HAP-1 (cell line): ENCODE data around the gene FZR1.

Experiments
- DNase-seq, 2 experiments: peaks; one replicate each; pipeline ENCODE4 v3.0.0-alpha.2; 2016 to 2020; ENCODE audit warnings: low spot score in 2 of 2
- H3K27me3 ChIP-seq: fragments of 250-450 bp; sonication (Bioruptor Pico); 2 replicates; pipeline ENCODE4 v1.5.1; 2020; ENCODE audit warnings: low read depth, mild to moderate bottlenecking, moderate library complexity
- H3K36me3 ChIP-seq: fragments of 250-450 bp; sonication (Bioruptor Pico); replicated peaks from 2 replicates; pipeline ENCODE4 v1.5.1; 2020; ENCODE audit warnings: mild to moderate bottlenecking
- H3K4me1 ChIP-seq: fragments of 250-450 bp; sonication (Bioruptor Pico); 2 replicates; pipeline ENCODE4 v1.5.1; 2020; ENCODE audit warnings: mild to moderate bottlenecking
- H3K4me3 ChIP-seq: fragments of 250-450 bp; sonication (Bioruptor Pico); 2 replicates; pipeline ENCODE4 v1.5.1; 2020; ENCODE audit warnings: mild to moderate bottlenecking, moderate library complexity
- H3K9me3 ChIP-seq: fragments of 250-450 bp; sonication (Bioruptor Pico); 2 replicates; pipeline ENCODE4 v1.5.1; 2020; ENCODE audit warnings: mild to moderate bottlenecking, moderate library complexity
- in situ Hi-C: fragments of 300-500 bp; cut with MboI; formaldehyde crosslinking; loops from 3 replicates; pipeline ENCODE4 v1.14.3; 2020; ENCODE audit warnings: low sequenced_read_pairs, inconsistent platforms, mixed read lengths

The FZR1 gene

GRCh38 chr19:3538258-3538929 is 32.3 kb downstream of the FZR1 start:
- DNase-seq = no peak
- H3K4me3 ChIP-seq = no peak overlapping the region
- no peaks in the 10 kb centered on the region for H3K27me3 ChIP-seq
- in situ Hi-C loops = no loop called here
- no peaks in the 10 kb centered on the region for H3K4me1 ChIP-seq
- H3K36me3 ChIP-seq = peaks cover 38% of the 10 kb centered on the region
- H3K9me3 ChIP-seq = no peaks in the 10 kb centered on the region

- Histone ChIP-seq H3K4me1 (no peaks in the 10 kb centered on the region), H3K9me3 (no peaks in the 10 kb centered on the region), H3K27me3 (no peaks in the 10 kb centered on the region), H3K4me3 (no peak within 1 kb of the TSS), H3K36me3 (peaks cover 32% of the 10 kb centered on the region)
- no peak for DNase-seq
- in situ Hi-C loops = no loop called here
Observed at GRCh38 chr19:3538965-3539755, 33.0 kb downstream of the FZR1 start, which contains the start of gene TEKTIP1. TSS of gene TEKTIP1 (plus strand) at chr19:3539174. CDS start at chr19:3539178, 4 bp downstream.

- no peaks in the 10 kb centered on the region for H3K4me1 ChIP-seq
- H3K27me3 ChIP-seq = no peaks in the 10 kb centered on the region
- H3K36me3 ChIP-seq = peaks cover 27% of the 10 kb centered on the region
- no peaks in the 10 kb centered on the region for H3K9me3 ChIP-seq
- H3K4me3 ChIP-seq = no peak overlapping the region
- in situ Hi-C loops = no loop called here
- no peak for DNase-seq
Observed at GRCh38 chr19:3539756-3540118, 33.6 kb downstream of the FZR1 start.

- Histone ChIP-seq H3K9me3 (no peaks in the 10 kb centered on the region), H3K4me1 (no peaks in the 10 kb centered on the region)
- in situ Hi-C loops = no loop called here
Observed at GRCh38 chr19:3543150-3544057, 37.3 kb downstream of the FZR1 start.

GRCh38 chr19:3544058-3544376 is 37.9 kb downstream of the FZR1 start:
- H3K4me1 ChIP-seq = no peaks in the 10 kb centered on the region
- in situ Hi-C loops = no loop called here

More at GRCh38 chr19:3543150-3544057, 37.3 kb downstream of the FZR1 start:
- Histone ChIP-seq H3K36me3 (peaks cover 21% of the 10 kb centered on the region), H3K4me3 (no peak overlapping the region), H3K27me3 (no peaks in the 10 kb centered on the region)
- DNase-seq = no peak

GRCh38 chr19:3544742-3545668 is 38.9 kb downstream of the FZR1 start:
- DNase-seq = peak; percentile 20 to 90
- Histone ChIP-seq H3K27me3 (no peaks in the 10 kb centered on the region), H3K36me3 (peaks cover 22% of the 10 kb centered on the region), H3K9me3 (no peaks in the 10 kb centered on the region), H3K4me3 (no peak overlapping the region), H3K4me1 (no peaks in the 10 kb centered on the region)
- in situ Hi-C loops = no loop called here

More at GRCh38 chr19:3544058-3544376, 37.9 kb downstream of the FZR1 start:
- Histone ChIP-seq H3K9me3 (no peaks in the 10 kb centered on the region), H3K27me3 (no peaks in the 10 kb centered on the region), H3K36me3 (peaks cover 25% of the 10 kb centered on the region), H3K4me3 (no peak overlapping the region)
- no peak for DNase-seq

GRCh38 chr19:3545669-3546034 is 39.5 kb downstream of the FZR1 start:
- H3K4me1 ChIP-seq = no peaks in the 10 kb centered on the region
- no peaks in the 10 kb centered on the region for H3K27me3 ChIP-seq
- peaks cover 24% of the 10 kb centered on the region for H3K36me3 ChIP-seq
- H3K9me3 ChIP-seq = no peaks in the 10 kb centered on the region
- in situ Hi-C loops = no loop called here
- H3K4me3 ChIP-seq = no peak overlapping the region
- no peak for DNase-seq

GRCh38 chr19:3546119-3546518 is 40.0 kb downstream of the FZR1 start:
- Histone ChIP-seq H3K36me3 (peaks cover 26% of the 10 kb centered on the region), H3K4me1 (no peaks in the 10 kb centered on the region), H3K9me3 (no peaks in the 10 kb centered on the region), H3K27me3 (no peaks in the 10 kb centered on the region), H3K4me3 (no peak overlapping the region)
- DNase-seq = no peak
- in situ Hi-C loops = no loop called here

- Histone ChIP-seq H3K36me3 (peaks cover 26% of the 10 kb centered on the region), H3K9me3 (no peaks in the 10 kb centered on the region), H3K4me3 (no peak overlapping the region), H3K27me3 (no peaks in the 10 kb centered on the region), H3K4me1 (no peaks in the 10 kb centered on the region)
- peak in 1 of 2 experiments; percentile 47 for DNase-seq
- in situ Hi-C loops = no loop called here
Observed at GRCh38 chr19:3547301-3547731, 41.2 kb downstream of the FZR1 start.

- Histone ChIP-seq H3K9me3 (no peaks in the 10 kb centered on the region), H3K4me1 (no peaks in the 10 kb centered on the region), H3K4me3 (no peak overlapping the region), H3K27me3 (no peaks in the 10 kb centered on the region), H3K36me3 (peaks cover 23% of the 10 kb centered on the region)
- DNase-seq = no peak
- in situ Hi-C loops = no loop called here
Observed at GRCh38 chr19:3547767-3548282, 41.7 kb downstream of the FZR1 start.

- Histone ChIP-seq H3K9me3 (no peaks in the 10 kb centered on the region), H3K36me3 (peaks cover 23% of the 10 kb centered on the region), H3K4me3 (no peak overlapping the region), H3K27me3 (no peaks in the 10 kb centered on the region), H3K4me1 (no peaks in the 10 kb centered on the region)
- no peak for DNase-seq
- in situ Hi-C loops = no loop called here
Observed at GRCh38 chr19:3548606-3549005, 42.5 kb downstream of the FZR1 start.

- no peaks in the 10 kb centered on the region for H3K27me3 ChIP-seq
- in situ Hi-C loops = no loop called here
- H3K36me3 ChIP-seq = peaks cover 23% of the 10 kb centered on the region
- no peaks in the 10 kb centered on the region for H3K4me1 ChIP-seq
- no peak overlapping the region for H3K4me3 ChIP-seq
- H3K9me3 ChIP-seq = no peaks in the 10 kb centered on the region
- no peak for DNase-seq
Observed at GRCh38 chr19:3549816-3550215, 43.7 kb downstream of the FZR1 start.
